ENCODE results near the gene VAPA.

- TF ChIP-seq CTCF (IDR thresholded peaks at IDR 0.05) (no peak), POLR2AphosphoS5 (IDR thresholded peaks at IDR 0.05) (no peak), POLR2A (IDR thresholded peaks at IDR 0.05) (no peak), EP300 (IDR thresholded peaks at IDR 0.05) (no peak)
Measured at GRCh38 chr18:9918016-9918680, 4.3 kb downstream of the VAPA start.

Measured in sigmoid colon (tissue), 4 donors.